LNCaP clone FGC (cell line): ENCODE data around the gene FAM209B.
"Not testable (repeated sequence)": the region's sequence is repeated elsewhere in the genome, so short reads cannot be mapped to it uniquely, and the experiment has no call there.

Experiments
- DNase-seq: peaks from one replicate; pipeline ENCODE4 v3.0.0-alpha.2; 2011; ENCODE audit warnings: low read depth
- H3K4me3 ChIP-seq: 2 replicates; pipeline ENCODE4 v1.5.1; 2011; ENCODE audit warnings: mild to moderate bottlenecking, low read depth, low read length, control low read depth
- TF ChIP-seq, protein P1 (sequence below): IDR thresholded peaks from 2 replicates; pipeline ENCODE4 v1.5.1; 2012; ENCODE audit warnings: mild to moderate bottlenecking; ENCODE audit not compliant: control insufficient read depth, insufficient read depth; ENCODE audit errors: extremely low read depth

Gene FAM209B

DNA sequence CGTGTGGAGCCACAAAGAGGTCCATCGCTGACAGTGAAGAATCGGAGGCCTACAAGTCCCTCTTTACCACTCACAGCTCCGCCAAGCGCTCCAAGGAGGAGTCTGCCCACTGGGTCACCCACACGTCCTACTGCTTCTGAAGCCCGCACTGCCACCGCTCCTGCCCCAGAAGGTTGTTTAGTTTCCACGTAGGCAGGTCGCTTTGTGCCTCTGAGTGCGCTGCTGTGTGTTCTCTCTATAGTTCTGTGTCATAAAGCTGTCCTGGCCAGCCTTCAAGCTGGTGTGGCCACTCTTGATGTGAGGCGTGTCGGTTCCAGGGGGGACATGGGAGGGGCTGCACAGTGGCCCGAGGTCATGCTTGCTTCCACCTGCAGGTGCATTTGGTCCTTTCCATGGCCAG, 14.9 kb upstream of the FAM209B start:
- TF ChIP-seq, protein P1, sequence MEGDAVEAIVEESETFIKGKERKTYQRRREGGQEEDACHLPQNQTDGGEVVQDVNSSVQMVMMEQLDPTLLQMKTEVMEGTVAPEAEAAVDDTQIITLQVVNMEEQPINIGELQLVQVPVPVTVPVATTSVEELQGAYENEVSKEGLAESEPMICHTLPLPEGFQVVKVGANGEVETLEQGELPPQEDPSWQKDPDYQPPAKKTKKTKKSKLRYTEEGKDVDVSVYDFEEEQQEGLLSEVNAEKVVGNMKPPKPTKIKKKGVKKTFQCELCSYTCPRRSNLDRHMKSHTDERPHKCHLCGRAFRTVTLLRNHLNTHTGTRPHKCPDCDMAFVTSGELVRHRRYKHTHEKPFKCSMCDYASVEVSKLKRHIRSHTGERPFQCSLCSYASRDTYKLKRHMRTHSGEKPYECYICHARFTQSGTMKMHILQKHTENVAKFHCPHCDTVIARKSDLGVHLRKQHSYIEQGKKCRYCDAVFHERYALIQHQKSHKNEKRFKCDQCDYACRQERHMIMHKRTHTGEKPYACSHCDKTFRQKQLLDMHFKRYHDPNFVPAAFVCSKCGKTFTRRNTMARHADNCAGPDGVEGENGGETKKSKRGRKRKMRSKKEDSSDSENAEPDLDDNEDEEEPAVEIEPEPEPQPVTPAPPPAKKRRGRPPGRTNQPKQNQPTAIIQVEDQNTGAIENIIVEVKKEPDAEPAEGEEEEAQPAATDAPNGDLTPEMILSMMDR = no peak
- DNase-seq = no peak
- no peak overlapping the region for H3K4me3 ChIP-seq

- no peak for DNase-seq
- no peak overlapping the region for H3K4me3 ChIP-seq
- TF ChIP-seq, protein P1 = no peak
Measured at GRCh38 chr20:56518721-56519398, 14.2 kb upstream of the FAM209B start.

GRCh38 chr20:56519551-56519950, 13.5 kb upstream of the FAM209B start:
- no peak overlapping the region for H3K4me3 ChIP-seq
- TF ChIP-seq, protein P1 = no peak
- DNase-seq = no peak

GRCh38 chr20:56520180-56520579, 12.9 kb upstream of the FAM209B start:
- DNase-seq = no peak
- no peak overlapping the region for H3K4me3 ChIP-seq
- TF ChIP-seq, protein P1 = no peak

DNA sequence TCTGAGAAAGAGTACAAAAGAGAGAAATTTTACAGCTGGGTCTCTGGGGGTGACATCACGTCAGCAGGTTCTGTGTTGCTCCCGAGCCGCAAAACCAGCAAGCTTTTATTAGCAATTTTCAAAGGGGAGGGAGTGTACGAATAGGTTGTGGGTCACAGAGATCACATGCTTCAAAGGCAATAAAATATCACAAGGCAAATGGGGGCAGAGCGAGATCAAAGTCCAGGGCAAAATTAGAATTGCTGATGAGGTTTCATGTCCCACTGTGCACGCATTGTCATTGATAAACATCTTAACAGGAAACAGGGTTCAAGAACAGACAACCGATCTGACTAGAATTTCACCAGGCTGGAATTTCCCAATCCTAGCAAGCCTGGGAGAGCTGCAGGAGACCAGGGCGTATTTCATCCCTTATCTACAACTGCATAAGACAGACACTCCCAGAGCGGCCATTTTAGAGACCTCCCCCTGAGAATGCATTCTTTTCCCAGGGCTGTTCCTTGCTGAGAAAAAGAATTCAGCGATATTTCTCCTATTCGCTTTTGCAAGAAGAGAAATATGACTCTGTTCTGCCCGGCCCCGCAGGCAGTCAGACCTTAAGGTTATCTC, 12.2 kb upstream of the FAM209B start:
- not testable (repeated sequence) for DNase-seq

GRCh38 chr20:56522311-56522710, 10.7 kb upstream of the FAM209B start:
- TF ChIP-seq, protein P1 = no peak
- no peak overlapping the region for H3K4me3 ChIP-seq
- DNase-seq = no peak

More for the DNA sequence above, 12.2 kb upstream of the FAM209B start:
- H3K4me3 ChIP-seq = not testable (repeated sequence)

GRCh38 chr20:56524444-56524843, 8.6 kb upstream of the FAM209B start, which contains the start of gene FAM209A:
Gene FAM209A, plus strand, starts transcription at chr20:56524744. Its CDS starts 65 bp downstream, at chr20:56524809.
- H3K4me3 ChIP-seq, DNase-seq: not testable (repeated sequence)

DNA sequence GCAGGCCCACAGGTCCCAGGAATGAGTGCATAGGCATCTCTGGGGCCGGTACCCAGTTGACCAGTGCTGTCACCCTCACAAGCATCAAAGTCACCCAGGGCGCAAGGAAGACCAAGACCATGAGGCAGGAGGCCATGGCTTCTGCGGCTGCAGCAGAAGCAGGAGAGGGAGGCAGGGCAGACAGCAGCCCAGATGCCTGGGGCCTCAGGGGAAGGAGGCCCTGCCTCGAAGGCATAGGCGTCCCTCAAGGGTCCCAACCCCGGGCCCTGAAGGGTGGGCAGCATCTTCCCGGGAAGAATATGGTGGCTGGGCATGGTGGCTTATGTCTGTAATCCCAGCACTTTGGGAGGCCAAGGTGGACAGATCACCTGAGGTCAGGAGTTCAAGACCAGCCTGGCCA, 5.5 kb upstream of the FAM209B start:
- TF ChIP-seq, protein P1 = no peak
- no peak for DNase-seq
- H3K4me3 ChIP-seq = no peak overlapping the region
